ENCODE measurements around the gene TRO. TPM values are rescaled to one million over a fixed set of nuclear protein-coding genes. Genes with fewer than 3 reads are reported as not detected.

The TRO gene
- total and polyA plus RNA-seq, 2 experiments from 2014 or later, result 36.8 to 53.4 TPM

DNA sequence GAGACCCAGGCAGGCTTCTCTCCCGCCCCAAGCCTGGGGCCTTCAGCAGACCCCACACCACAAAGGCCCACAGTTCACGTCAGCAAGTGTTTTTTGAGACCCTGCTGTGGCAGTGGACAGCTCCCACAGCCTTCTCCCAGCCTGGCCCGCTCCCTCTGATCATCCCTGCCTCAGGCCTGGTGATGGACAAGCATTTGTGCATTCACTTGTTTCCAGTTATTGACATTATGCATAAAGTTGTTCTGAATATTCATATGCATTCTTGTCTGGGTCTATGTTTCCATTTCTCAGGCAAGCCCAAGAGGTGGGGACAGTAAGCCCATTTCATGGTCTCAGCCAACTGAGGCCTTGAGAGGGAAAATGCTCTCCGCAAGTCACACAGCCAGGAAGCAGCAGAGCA is 14.7 kb downstream of the TRO start:
- ATAC-seq, result no peak
- Histone ChIP-seq H3K4me2 (no peak overlapping the region), H3F3A (replicated peaks; ENCODE audit: low read depth) (no peaks in the 10 kb centered on the region), H4K20me1 (replicated peaks; ENCODE audit: insufficient read depth) (no peaks in the 10 kb centered on the region), H3K9me2 (ENCODE audit: insufficient read depth) (no peaks in the 10 kb centered on the region), H3K4me1 (ENCODE audit: insufficient read depth) (no peaks in the 10 kb centered on the region), H2AFZ (no peak overlapping the region), H3K27me3 (ENCODE audit: insufficient read depth) (no peaks in the 10 kb centered on the region), H3K36me3 (ENCODE audit: insufficient read depth) (no peaks in the 10 kb centered on the region), H3K27ac (ENCODE audit: low read depth) (no peak overlapping the region), H3K4me3 (no peak overlapping the region), H3K79me2 (replicated peaks; ENCODE audit: insufficient read depth) (no peaks in the 10 kb centered on the region)
- no peaks in the 10 kb centered on the region; the same call in 2 of the 3 replicates for H3K9me3 Mint-ChIP-seq
- H3K36me3 Mint-ChIP-seq (ENCODE audit: low read depth), result peaks cover 10% of the 10 kb centered on the region
- no peak overlapping the region for H3K27ac Mint-ChIP-seq
- H3K4me1 Mint-ChIP-seq, result no peaks in the 10 kb centered on the region
- TF ChIP-seq EZH2phosphoT487 (IDR thresholded peaks at IDR 0.05; ENCODE audit: unreplicated experiment) (no peak), NANOG (IDR thresholded peaks at IDR 0.05; ENCODE audit: borderline replicate concordance) (no peak), CREB1 (CRISPR knock-in tag; IDR thresholded peaks at IDR 0.05; ENCODE audit: low read depth) (no peak), EZH2 (IDR thresholded peaks at IDR 0.05; ENCODE audit: low read depth, unreplicated experiment) (no peak), POLR2AphosphoS5 (IDR thresholded peaks at IDR 0.05; ENCODE audit: low read depth) (no peak), JUNB (IDR thresholded peaks at IDR 0.05; ENCODE audit: unreplicated experiment) (no peak), STAT1 (IDR thresholded peaks at IDR 0.05; ENCODE audit: unreplicated experiment) (no peak), ZNF114 (CRISPR knock-in tag; IDR thresholded peaks at IDR 0.05) (no peak), ZNF331 (CRISPR knock-in tag; IDR thresholded peaks at IDR 0.05; ENCODE audit: low read depth) (no peak)
- TF ChIP-seq, protein P1, sequence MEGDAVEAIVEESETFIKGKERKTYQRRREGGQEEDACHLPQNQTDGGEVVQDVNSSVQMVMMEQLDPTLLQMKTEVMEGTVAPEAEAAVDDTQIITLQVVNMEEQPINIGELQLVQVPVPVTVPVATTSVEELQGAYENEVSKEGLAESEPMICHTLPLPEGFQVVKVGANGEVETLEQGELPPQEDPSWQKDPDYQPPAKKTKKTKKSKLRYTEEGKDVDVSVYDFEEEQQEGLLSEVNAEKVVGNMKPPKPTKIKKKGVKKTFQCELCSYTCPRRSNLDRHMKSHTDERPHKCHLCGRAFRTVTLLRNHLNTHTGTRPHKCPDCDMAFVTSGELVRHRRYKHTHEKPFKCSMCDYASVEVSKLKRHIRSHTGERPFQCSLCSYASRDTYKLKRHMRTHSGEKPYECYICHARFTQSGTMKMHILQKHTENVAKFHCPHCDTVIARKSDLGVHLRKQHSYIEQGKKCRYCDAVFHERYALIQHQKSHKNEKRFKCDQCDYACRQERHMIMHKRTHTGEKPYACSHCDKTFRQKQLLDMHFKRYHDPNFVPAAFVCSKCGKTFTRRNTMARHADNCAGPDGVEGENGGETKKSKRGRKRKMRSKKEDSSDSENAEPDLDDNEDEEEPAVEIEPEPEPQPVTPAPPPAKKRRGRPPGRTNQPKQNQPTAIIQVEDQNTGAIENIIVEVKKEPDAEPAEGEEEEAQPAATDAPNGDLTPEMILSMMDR (conservative IDR thresholded peaks at IDR 0.05; ENCODE audit: low read depth in 2 of 2), result no peak
- TF ChIP-seq, protein P2, sequence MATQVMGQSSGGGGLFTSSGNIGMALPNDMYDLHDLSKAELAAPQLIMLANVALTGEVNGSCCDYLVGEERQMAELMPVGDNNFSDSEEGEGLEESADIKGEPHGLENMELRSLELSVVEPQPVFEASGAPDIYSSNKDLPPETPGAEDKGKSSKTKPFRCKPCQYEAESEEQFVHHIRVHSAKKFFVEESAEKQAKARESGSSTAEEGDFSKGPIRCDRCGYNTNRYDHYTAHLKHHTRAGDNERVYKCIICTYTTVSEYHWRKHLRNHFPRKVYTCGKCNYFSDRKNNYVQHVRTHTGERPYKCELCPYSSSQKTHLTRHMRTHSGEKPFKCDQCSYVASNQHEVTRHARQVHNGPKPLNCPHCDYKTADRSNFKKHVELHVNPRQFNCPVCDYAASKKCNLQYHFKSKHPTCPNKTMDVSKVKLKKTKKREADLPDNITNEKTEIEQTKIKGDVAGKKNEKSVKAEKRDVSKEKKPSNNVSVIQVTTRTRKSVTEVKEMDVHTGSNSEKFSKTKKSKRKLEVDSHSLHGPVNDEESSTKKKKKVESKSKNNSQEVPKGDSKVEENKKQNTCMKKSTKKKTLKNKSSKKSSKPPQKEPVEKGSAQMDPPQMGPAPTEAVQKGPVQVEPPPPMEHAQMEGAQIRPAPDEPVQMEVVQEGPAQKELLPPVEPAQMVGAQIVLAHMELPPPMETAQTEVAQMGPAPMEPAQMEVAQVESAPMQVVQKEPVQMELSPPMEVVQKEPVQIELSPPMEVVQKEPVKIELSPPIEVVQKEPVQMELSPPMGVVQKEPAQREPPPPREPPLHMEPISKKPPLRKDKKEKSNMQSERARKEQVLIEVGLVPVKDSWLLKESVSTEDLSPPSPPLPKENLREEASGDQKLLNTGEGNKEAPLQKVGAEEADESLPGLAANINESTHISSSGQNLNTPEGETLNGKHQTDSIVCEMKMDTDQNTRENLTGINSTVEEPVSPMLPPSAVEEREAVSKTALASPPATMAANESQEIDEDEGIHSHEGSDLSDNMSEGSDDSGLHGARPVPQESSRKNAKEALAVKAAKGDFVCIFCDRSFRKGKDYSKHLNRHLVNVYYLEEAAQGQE (IDR thresholded peaks at IDR 0.05; ENCODE audit: unreplicated experiment), result no peak
- TF ChIP-seq, protein P3, sequence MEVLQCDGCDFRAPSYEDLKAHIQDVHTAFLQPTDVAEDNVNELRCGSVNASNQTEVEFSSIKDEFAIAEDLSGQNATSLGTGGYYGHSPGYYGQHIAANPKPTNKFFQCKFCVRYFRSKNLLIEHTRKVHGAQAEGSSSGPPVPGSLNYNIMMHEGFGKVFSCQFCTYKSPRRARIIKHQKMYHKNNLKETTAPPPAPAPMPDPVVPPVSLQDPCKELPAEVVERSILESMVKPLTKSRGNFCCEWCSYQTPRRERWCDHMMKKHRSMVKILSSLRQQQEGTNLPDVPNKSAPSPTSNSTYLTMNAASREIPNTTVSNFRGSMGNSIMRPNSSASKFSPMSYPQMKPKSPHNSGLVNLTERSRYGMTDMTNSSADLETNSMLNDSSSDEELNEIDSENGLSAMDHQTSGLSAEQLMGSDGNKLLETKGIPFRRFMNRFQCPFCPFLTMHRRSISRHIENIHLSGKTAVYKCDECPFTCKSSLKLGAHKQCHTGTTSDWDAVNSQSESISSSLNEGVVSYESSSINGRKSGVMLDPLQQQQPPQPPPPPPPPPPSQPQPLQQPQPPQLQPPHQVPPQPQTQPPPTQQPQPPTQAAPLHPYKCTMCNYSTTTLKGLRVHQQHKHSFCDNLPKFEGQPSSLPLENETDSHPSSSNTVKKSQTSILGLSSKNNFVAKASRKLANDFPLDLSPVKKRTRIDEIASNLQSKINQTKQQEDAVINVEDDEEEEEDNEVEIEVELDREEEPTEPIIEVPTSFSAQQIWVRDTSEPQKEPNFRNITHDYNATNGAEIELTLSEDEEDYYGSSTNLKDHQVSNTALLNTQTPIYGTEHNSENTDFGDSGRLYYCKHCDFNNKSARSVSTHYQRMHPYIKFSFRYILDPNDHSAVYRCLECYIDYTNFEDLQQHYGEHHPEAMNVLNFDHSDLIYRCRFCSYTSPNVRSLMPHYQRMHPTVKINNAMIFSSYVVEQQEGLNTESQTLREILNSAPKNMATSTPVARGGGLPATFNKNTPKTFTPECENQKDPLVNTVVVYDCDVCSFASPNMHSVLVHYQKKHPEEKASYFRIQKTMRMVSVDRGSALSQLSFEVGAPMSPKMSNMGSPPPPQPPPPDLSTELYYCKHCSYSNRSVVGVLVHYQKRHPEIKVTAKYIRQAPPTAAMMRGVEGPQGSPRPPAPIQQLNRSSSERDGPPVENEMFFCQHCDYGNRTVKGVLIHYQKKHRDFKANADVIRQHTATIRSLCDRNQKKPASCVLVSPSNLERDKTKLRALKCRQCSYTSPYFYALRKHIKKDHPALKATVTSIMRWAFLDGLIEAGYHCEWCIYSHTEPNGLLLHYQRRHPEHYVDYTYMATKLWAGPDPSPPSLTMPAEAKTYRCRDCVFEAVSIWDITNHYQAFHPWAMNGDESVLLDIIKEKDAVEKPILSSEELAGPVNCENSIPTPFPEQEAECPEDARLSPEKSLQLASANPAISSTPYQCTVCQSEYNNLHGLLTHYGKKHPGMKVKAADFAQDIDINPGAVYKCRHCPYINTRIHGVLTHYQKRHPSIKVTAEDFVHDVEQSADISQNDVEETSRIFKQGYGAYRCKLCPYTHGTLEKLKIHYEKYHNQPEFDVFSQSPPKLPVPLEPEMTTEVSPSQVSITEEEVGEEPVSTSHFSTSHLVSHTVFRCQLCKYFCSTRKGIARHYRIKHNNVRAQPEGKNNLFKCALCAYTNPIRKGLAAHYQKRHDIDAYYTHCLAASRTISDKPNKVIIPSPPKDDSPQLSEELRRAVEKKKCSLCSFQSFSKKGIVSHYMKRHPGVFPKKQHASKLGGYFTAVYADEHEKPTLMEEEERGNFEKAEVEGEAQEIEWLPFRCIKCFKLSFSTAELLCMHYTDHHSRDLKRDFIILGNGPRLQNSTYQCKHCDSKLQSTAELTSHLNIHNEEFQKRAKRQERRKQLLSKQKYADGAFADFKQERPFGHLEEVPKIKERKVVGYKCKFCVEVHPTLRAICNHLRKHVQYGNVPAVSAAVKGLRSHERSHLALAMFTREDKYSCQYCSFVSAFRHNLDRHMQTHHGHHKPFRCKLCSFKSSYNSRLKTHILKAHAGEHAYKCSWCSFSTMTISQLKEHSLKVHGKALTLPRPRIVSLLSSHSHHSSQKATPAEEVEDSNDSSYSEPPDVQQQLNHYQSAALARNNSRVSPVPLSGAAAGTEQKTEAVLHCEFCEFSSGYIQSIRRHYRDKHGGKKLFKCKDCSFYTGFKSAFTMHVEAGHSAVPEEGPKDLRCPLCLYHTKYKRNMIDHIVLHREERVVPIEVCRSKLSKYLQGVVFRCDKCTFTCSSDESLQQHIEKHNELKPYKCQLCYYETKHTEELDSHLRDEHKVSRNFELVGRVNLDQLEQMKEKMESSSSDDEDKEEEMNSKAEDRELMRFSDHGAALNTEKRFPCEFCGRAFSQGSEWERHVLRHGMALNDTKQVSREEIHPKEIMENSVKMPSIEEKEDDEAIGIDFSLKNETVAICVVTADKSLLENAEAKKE (CRISPR knock-in tag; IDR thresholded peaks at IDR 0.05), result no peak
- TF ChIP-seq, protein P4, sequence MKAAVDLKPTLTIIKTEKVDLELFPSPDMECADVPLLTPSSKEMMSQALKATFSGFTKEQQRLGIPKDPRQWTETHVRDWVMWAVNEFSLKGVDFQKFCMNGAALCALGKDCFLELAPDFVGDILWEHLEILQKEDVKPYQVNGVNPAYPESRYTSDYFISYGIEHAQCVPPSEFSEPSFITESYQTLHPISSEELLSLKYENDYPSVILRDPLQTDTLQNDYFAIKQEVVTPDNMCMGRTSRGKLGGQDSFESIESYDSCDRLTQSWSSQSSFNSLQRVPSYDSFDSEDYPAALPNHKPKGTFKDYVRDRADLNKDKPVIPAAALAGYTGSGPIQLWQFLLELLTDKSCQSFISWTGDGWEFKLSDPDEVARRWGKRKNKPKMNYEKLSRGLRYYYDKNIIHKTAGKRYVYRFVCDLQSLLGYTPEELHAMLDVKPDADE (IDR thresholded peaks at IDR 0.05), result no peak
- H3K4me3 Mint-ChIP-seq, result no peak overlapping the region
- DNase-seq (ENCODE audit: low spot score), result no peak
- no peaks in the 10 kb centered on the region for H3K27me3 Mint-ChIP-seq (ENCODE audit: insufficient read depth, low read depth, poor library complexity)

All from GM23338 (cell line).